Measurements from ENCODE around the gene IGSF5. TPM values are rescaled to one million over a fixed set of nuclear protein-coding genes. Genes with fewer than 3 reads are reported as not detected.

Gene IGSF5
- total and polyA plus RNA-seq, 2 donors (not counting 1 experiment from before 2014, with no cell fraction given) = not detected

DNA sequence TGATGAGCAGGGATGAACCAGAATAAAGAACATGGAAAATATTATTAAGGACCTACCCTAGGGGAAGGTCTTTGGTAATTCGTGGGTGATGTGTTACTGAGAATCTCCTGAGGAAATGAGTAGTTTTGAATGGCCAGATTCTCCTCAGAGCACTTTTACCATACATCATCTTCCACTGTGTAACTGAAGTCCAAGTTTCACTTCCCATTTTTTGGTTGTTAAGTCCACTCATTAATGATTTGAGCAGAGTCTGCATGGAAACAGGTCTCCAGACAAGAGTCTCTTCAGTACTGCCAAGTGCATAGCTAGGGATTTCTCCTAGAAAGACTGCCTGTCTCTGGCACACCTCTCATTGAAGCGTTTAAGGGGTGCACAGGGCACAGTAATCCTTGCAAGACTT, 73.6 kb downstream of the IGSF5 start:
- Mint-ChIP-seq H3K27ac (no peak overlapping the region), H3K27me3 (no peaks in the 10 kb centered on the region), H3K9me3 (ENCODE audit: insufficient read depth) (no peaks in the 10 kb centered on the region), H3K4me3 (no peak overlapping the region), H3K4me1 (no peaks in the 10 kb centered on the region)
- no peaks in the 10 kb centered on the region for H3K4me1 ChIP-seq (ENCODE audit: control insufficient read depth in 2 of 2, insufficient read depth in 2 of 2, low read length in 2 of 2)
- no peak for DNase-seq
- H3K27ac ChIP-seq (ENCODE audit: low read length in 2 of 2) = no peak overlapping the region
- H2AFZ ChIP-seq (ENCODE audit: insufficient read depth, low read depth, low read length, poor library complexity, severe bottlenecking) = no peak overlapping the region
- H4K20me1 ChIP-seq (ENCODE audit: control insufficient read depth, insufficient read depth, low read length, poor library complexity, severe bottlenecking) = no peaks in the 10 kb centered on the region
- ATAC-seq (ENCODE audit: low read depth) = no peak
- no peaks in the 10 kb centered on the region for H3K79me2 ChIP-seq (ENCODE audit: control insufficient read depth, insufficient read depth, low read length)
- intact Hi-C loops (cut with micrococcal nuclease) = no loop called here
- H3K9ac ChIP-seq (ENCODE audit: low read length) = no peak overlapping the region
- WGBS (ENCODE audit: insufficient coverage) = 85% methylated on average over 1 of the region's 2 CpGs
- H3K36me3 ChIP-seq (replicated peaks in 1 of 2; ENCODE audit: control extremely low read depth in 1 of 2, control insufficient read depth in 1 of 2, extremely low read depth in 1 of 2, insufficient read depth in 2 of 2, low read length in 1 of 2) = no peaks in the 10 kb centered on the region
- H3K9me3 ChIP-seq (ENCODE audit: control extremely low read depth in 1 of 3, control insufficient read depth in 2 of 3, insufficient read depth in 1 of 3, low read length in 2 of 3) = no peaks in the 10 kb centered on the region
- H3K4me2 ChIP-seq (replicated peaks; ENCODE audit: low read depth, low read length, poor library complexity, severe bottlenecking) = no peak overlapping the region
- no peaks in the 10 kb centered on the region for H3K27me3 ChIP-seq (replicated peaks in 1 of 4; ENCODE audit: control extremely low read depth in 1 of 4, control insufficient read depth in 3 of 4, insufficient read depth in 4 of 4, low read length in 3 of 4)
- H3K4me3 ChIP-seq (ENCODE audit: control extremely low read depth in 1 of 5, extremely low read depth in 1 of 5, insufficient read depth in 1 of 5, low read depth in 2 of 5, low read length in 4 of 5) = no peak overlapping the region
- ChIA-PET POLR2A (no interaction called here), CTCF (no interaction called here)
- TF ChIP-seq, protein P1, sequence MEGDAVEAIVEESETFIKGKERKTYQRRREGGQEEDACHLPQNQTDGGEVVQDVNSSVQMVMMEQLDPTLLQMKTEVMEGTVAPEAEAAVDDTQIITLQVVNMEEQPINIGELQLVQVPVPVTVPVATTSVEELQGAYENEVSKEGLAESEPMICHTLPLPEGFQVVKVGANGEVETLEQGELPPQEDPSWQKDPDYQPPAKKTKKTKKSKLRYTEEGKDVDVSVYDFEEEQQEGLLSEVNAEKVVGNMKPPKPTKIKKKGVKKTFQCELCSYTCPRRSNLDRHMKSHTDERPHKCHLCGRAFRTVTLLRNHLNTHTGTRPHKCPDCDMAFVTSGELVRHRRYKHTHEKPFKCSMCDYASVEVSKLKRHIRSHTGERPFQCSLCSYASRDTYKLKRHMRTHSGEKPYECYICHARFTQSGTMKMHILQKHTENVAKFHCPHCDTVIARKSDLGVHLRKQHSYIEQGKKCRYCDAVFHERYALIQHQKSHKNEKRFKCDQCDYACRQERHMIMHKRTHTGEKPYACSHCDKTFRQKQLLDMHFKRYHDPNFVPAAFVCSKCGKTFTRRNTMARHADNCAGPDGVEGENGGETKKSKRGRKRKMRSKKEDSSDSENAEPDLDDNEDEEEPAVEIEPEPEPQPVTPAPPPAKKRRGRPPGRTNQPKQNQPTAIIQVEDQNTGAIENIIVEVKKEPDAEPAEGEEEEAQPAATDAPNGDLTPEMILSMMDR (IDR thresholded peaks at IDR 0.05) = no peak
- TF ChIP-seq EZH2 (IDR thresholded peaks at IDR 0.05; ENCODE audit: borderline replicate concordance, insufficient read depth, low read depth, low read length, poor library complexity, severe bottlenecking) = no peak

DNA sequence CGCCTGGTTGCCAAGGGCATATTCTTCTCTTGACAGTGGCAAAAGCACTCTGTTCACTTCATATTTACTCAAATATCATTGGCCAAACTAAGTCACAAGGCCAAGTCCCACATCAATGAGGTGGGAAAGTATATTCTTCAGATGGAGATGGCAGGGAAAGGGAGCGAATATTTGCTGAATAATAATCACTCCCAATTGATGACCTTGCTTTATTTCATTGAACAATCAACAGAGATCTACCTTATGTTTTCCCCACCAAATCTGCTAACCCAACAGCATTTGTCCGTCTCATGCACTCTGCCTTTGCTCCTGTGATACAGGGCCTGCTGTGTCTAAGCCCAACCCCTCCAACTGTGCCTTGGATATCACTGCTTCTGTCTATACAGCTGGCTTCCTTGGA, 77.1 kb downstream of the IGSF5 start:
- Histone ChIP-seq H3K9me3 (ENCODE audit: control extremely low read depth in 1 of 3, control insufficient read depth in 2 of 3, insufficient read depth in 1 of 3, low read length in 2 of 3) (no peaks in the 10 kb centered on the region), H3K79me2 (ENCODE audit: control insufficient read depth, insufficient read depth, low read length) (no peaks in the 10 kb centered on the region), H3K4me3 (ENCODE audit: control extremely low read depth in 1 of 5, extremely low read depth in 1 of 5, insufficient read depth in 1 of 5, low read depth in 2 of 5, low read length in 4 of 5) (no peak overlapping the region), H3K9ac (ENCODE audit: low read length) (no peak overlapping the region), H3K27me3 (replicated peaks in 1 of 4; ENCODE audit: control extremely low read depth in 1 of 4, control insufficient read depth in 3 of 4, insufficient read depth in 4 of 4, low read length in 3 of 4) (no peaks in the 10 kb centered on the region), H2AFZ (ENCODE audit: insufficient read depth, low read depth, low read length, poor library complexity, severe bottlenecking) (no peak overlapping the region), H4K20me1 (ENCODE audit: control insufficient read depth, insufficient read depth, low read length, poor library complexity, severe bottlenecking) (no peaks in the 10 kb centered on the region), H3K36me3 (replicated peaks in 1 of 2; ENCODE audit: control extremely low read depth in 1 of 2, control insufficient read depth in 1 of 2, extremely low read depth in 1 of 2, insufficient read depth in 2 of 2, low read length in 1 of 2) (no peaks in the 10 kb centered on the region), H3K4me2 (replicated peaks; ENCODE audit: low read depth, low read length, poor library complexity, severe bottlenecking) (no peak overlapping the region), H3K4me1 (ENCODE audit: control insufficient read depth in 2 of 2, insufficient read depth in 2 of 2, low read length in 2 of 2) (no peaks in the 10 kb centered on the region), H3K27ac (ENCODE audit: low read length in 2 of 2) (no peak overlapping the region)
- 96% methylated on average over 2 of the region's 3 CpGs for WGBS (ENCODE audit: insufficient coverage)
- Mint-ChIP-seq H3K27ac (no peak overlapping the region), H3K9me3 (ENCODE audit: insufficient read depth) (no peaks in the 10 kb centered on the region), H3K4me3 (no peak overlapping the region), H3K4me1 (no peaks in the 10 kb centered on the region), H3K27me3 (no peaks in the 10 kb centered on the region)
- intact Hi-C loops (cut with micrococcal nuclease) = no loop called here
- ChIA-PET CTCF (no interaction called here), POLR2A (no interaction called here)
- ATAC-seq (ENCODE audit: low read depth) (no peak), DNase-seq (no peak)
- TF ChIP-seq, protein P1 (IDR thresholded peaks at IDR 0.05) = no peak
- no peak for TF ChIP-seq EZH2 (IDR thresholded peaks at IDR 0.05; ENCODE audit: borderline replicate concordance, insufficient read depth, low read depth, low read length, poor library complexity, severe bottlenecking)
